Lower leg skin (tissue), 4 donors: Measurements from ENCODE around the gene DLGAP1. TPM values are rescaled to one million over a fixed set of nuclear protein-coding genes. Genes with fewer than 3 reads are reported as not detected.

Experiments used
- DNase-seq, 2 donors: peaks; one replicate each; pipeline ENCODE4 v3.0.0-alpha.2; 2019; ENCODE audit warnings: low spot score in 2 of 2
- H3K4me3 ChIP-seq: fragments of 200-600 bp; sonication (generic); 2 replicates; pipeline ENCODE4 v1.5.1; 2017; ENCODE audit warnings: mild to moderate bottlenecking, low read depth; ENCODE audit not compliant: poor library complexity, severe bottlenecking
- POLR2A ChIP-seq, 2 donors: fragments of 450-650 bp; IDR thresholded peaks; one replicate each; pipeline ENCODE4 v1.6.1; 2016 to 2017; ENCODE audit warnings: antibody characterized with exemption in 2 of 2, mild to moderate bottlenecking in 1 of 2, moderate library complexity in 1 of 2
- WGBS, 2 donors: methylation state at CpG; one replicate each; pipeline ENCODE4 v1.1.5; 2018; 5-methylcytosine and 5-hydroxymethylcytosine counted together
- intact Hi-C: fragments of 100-400 bp; cut with DNase I; formaldehyde crosslinking; loops from one replicate; pipeline ENCODE4 v1.15.0; 2023; ENCODE audit warnings: low total_unique reads
- total RNA-seq, 4 donors: library from RNA; depleted of rRNA; stranded (reverse); fragments of >200 nt; gene quantifications; one replicate each; pipeline ENCODE4 v1.1.0, GENCODE V29; 2016
- TF ChIP-seq, protein P1 (sequence below), 3 donors: fragments of 450-650 bp; IDR thresholded peaks; one replicate each; pipeline ENCODE4 v1.5.1; 2016; ENCODE audit warnings: antibody characterized with exemption in 3 of 3, mild to moderate bottlenecking in 3 of 3, moderate library complexity in 2 of 3

Gene DLGAP1
- total RNA-seq, 4 donors from 2014 or later, result 0.34 to 1.3 (median 0.82) TPM

DNA sequence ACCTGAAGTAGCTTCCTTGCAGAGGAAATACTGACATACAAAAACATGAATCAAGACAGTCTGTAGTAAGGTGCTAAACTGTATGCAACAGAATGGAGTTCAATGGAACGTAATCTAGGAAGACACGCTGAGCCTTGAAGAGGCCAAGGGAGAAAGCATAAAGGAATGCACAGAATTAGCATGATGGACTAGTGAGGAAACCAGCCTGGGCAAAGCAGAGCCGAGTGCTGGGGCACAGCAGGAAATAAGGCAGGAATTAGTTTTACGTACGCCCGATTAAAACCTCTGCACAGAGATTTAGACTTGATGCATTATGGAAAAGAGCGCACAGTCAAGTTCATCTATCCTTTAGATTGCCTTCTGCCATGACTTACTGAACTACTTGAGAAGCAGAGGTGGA, 200.3 kb downstream of the DLGAP1 start:
- intact Hi-C loops, result no loop called here
- no peak overlapping the region for H3K4me3 ChIP-seq
- no peak for DNase-seq
- no peak for TF ChIP-seq POLR2A (IDR thresholded peaks at IDR 0.05)
- TF ChIP-seq, protein P1, sequence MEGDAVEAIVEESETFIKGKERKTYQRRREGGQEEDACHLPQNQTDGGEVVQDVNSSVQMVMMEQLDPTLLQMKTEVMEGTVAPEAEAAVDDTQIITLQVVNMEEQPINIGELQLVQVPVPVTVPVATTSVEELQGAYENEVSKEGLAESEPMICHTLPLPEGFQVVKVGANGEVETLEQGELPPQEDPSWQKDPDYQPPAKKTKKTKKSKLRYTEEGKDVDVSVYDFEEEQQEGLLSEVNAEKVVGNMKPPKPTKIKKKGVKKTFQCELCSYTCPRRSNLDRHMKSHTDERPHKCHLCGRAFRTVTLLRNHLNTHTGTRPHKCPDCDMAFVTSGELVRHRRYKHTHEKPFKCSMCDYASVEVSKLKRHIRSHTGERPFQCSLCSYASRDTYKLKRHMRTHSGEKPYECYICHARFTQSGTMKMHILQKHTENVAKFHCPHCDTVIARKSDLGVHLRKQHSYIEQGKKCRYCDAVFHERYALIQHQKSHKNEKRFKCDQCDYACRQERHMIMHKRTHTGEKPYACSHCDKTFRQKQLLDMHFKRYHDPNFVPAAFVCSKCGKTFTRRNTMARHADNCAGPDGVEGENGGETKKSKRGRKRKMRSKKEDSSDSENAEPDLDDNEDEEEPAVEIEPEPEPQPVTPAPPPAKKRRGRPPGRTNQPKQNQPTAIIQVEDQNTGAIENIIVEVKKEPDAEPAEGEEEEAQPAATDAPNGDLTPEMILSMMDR (IDR thresholded peaks at IDR 0.05), result no peak
- WGBS, 2 donors, result 68% methylated on average over 7 of the region's 7 CpGs

DNA sequence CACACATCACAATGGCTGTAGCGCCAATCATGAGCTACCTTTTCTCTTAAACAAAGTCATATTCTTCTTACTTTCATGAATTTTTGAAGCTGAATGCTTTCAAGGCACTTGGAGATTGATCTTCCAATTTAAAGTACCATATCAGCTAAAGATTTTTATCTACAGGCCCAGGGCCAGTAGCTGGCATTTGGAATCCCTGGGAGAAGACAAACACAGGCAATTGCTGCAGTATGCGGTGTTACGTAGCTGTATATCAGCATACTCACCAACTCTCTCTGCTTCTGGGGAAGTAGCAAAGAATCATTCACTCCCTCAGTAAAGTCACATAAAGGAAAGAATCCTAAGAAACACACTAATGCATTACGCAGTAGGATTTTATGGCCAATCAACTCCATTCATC, 202.3 kb downstream of the DLGAP1 start:
- TF ChIP-seq POLR2A (IDR thresholded peaks at IDR 0.05), result no peak
- TF ChIP-seq, protein P1 (IDR thresholded peaks at IDR 0.05), result no peak
- DNase-seq, result no peak
- WGBS, 2 donors, result 92 to 95% methylated on average over 4 of the region's 4 CpGs
- no peak overlapping the region for H3K4me3 ChIP-seq
- intact Hi-C loops, result no loop called here

DNA sequence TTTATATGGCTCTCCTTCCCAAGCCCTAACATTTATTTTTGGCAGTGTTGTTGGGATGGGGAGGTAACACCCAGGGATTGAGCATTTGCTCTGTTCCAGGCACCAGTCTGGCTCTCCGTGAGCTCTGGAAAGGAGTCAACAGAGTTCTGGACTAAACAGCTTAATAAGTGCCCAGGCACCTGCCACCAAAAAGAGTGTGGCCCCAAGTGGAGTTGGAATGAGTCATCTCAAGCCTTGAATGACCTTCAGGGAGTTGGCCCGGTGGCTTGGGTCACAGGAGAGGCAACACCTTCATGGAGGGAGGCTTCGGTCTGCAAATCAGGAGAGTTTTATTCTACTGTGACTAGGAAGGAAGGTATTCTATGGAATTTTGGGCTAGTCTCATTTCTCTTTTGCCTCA, 203.2 kb downstream of the DLGAP1 start:
- WGBS, 2 donors, result 79 to 80% methylated on average over 3 of the region's 3 CpGs
- intact Hi-C loops, result no loop called here
- no peak overlapping the region for H3K4me3 ChIP-seq
- DNase-seq, result no peak
- TF ChIP-seq POLR2A (IDR thresholded peaks at IDR 0.05), result no peak
- TF ChIP-seq, protein P1 (IDR thresholded peaks at IDR 0.05), result no peak

DNA sequence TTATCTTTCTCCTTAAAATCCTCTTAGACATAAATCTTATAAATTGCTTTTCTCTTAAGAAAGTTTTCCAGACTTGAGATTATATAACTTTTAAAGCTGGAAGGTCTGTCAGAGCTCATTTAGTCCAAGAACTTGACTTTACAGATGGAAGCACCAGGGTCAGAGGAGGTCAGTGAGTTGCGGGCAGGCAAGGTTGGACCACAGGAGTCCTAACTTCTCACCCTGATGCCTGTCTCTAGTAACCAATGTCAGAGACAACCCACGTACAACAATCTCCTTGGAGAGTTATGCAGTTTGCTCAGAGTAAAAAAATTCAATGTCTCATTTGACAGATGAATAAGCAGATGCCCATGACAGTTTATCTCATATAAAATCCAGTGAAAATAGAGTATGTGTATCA, 203.9 kb downstream of the DLGAP1 start:
- TF ChIP-seq POLR2A (IDR thresholded peaks at IDR 0.05), result no peak
- TF ChIP-seq, protein P1 (IDR thresholded peaks at IDR 0.05), result no peak
- no peak for DNase-seq
- H3K4me3 ChIP-seq, result no peak overlapping the region
- WGBS, 2 donors, result 52 to 68% methylated on average over 2 of the region's 2 CpGs
- intact Hi-C loops, result no loop called here

DNA sequence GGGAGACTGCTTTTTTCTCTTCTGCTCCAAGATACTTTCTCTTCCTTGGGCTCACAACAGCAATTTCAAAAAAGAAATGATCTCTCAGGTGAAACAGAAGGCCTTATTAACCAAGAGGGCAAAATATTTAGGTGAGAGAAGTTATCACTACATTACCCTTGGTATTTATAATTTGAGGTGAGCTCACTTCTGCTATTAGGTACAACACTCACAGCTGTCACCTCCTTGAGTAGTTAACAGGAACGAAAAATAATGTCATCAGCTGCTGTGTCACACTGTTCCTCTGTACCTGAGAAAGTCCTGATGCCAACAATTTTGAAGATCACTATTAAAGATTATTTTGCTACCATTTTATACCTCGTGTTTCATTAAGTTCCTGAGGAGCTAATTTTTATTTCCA, 205.0 kb downstream of the DLGAP1 start:
- H3K4me3 ChIP-seq, result no peak overlapping the region
- intact Hi-C loops, result no loop called here
- DNase-seq, result no peak
- no peak for TF ChIP-seq POLR2A (IDR thresholded peaks at IDR 0.05)
- TF ChIP-seq, protein P1 (IDR thresholded peaks at IDR 0.05), result no peak
- 69 to 77% methylated on average over 2 of the region's 2 CpGs for WGBS, 2 donors

DNA sequence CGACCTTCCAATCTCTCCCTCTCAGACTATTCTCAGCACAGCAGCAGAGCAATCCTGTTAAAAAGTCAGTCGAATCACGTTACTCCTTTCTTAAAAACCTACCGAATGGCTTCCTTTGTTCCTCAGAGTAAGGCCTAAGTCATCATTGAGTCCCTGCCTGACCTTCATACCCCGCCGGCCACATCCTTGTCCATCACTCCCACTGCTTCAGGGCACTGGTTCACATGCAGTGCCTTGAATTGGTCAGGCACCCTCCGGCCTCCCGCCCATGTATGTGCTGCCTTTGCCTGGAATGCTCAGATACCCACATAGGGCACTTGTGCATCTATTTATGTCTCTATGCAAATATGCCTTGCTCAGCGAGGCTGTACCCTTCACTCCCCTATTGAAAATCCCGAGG, 206.4 kb downstream of the DLGAP1 start:
- TF ChIP-seq, protein P1 (IDR thresholded peaks at IDR 0.05), result no peak
- intact Hi-C loops, result no loop called here
- no peak for DNase-seq
- H3K4me3 ChIP-seq, result no peak overlapping the region
- 86 to 88% methylated on average over 10 of the region's 10 CpGs for WGBS, 2 donors
